ENCODE results near the gene MICOS13. TPM values are rescaled to one million over a fixed set of nuclear protein-coding genes. Genes with fewer than 3 reads are reported as not detected.

The MICOS13 gene
- total RNA-seq, 2 donors from 2014 or later: 26.3 to 35.0 TPM

- no peak overlapping the region for H3K9ac ChIP-seq (ENCODE audit: extremely low read depth, low read length, poor library complexity, severe bottlenecking)
- H3K27me3 ChIP-seq (ENCODE audit: control insufficient read depth, insufficient read depth, low read length, poor library complexity, severe bottlenecking): no peaks in the 10 kb centered on the region
- H3K4me1 ChIP-seq (ENCODE audit: control insufficient read depth, insufficient read depth, low read length): no peaks in the 10 kb centered on the region
- H3K27me3 Mint-ChIP-seq (ENCODE audit: insufficient read depth): no peaks in the 10 kb centered on the region
- H3K4me3 ChIP-seq (ENCODE audit: low read length): no peak overlapping the region
- no peaks in the 10 kb centered on the region for H3K9me3 Mint-ChIP-seq
- H3K36me3 Mint-ChIP-seq (ENCODE audit: low read depth): peaks cover 21% of the 10 kb centered on the region
- DNase-seq: no peak
- H3K27ac ChIP-seq (ENCODE audit: low read depth, low read length): no peak overlapping the region
- H3K9me3 ChIP-seq (ENCODE audit: control insufficient read depth, low read length): no peaks in the 10 kb centered on the region
- peak overlapping the region; percentile 61 for H3K27ac Mint-ChIP-seq
- no peak overlapping the region for H3K4me3 Mint-ChIP-seq
- peaks cover 19% of the 10 kb centered on the region for H3K36me3 ChIP-seq (ENCODE audit: control insufficient read depth, insufficient read depth, low read length)
- peaks cover 7% of the 10 kb centered on the region for H3K4me1 Mint-ChIP-seq
- no peak for TF ChIP-seq CTCF (conservative IDR thresholded peaks at IDR 0.05)
- 88 to 95% methylated on average over 3 to 5 of the region's 5 CpGs for WGBS, 2 experiments (ENCODE audit: insufficient coverage in 1 of 2, insufficient read length in 1 of 2)
These were observed 5.6 kb downstream of the MICOS13 start for GRCh38 chr19:5674714-5675113.

GRCh38 chr19:5673752-5674151, 6.6 kb downstream of the MICOS13 start:
- no peak overlapping the region for H3K27ac Mint-ChIP-seq
- no peak overlapping the region for H3K9ac ChIP-seq (ENCODE audit: extremely low read depth, low read length, poor library complexity, severe bottlenecking)
- no peaks in the 10 kb centered on the region for H3K9me3 ChIP-seq (ENCODE audit: control insufficient read depth, low read length)
- DNase-seq: no peak
- no peaks in the 10 kb centered on the region for H3K27me3 ChIP-seq (ENCODE audit: control insufficient read depth, insufficient read depth, low read length, poor library complexity, severe bottlenecking)
- H3K27ac ChIP-seq (ENCODE audit: low read depth, low read length): no peak overlapping the region
- H3K36me3 Mint-ChIP-seq (ENCODE audit: low read depth): peaks cover 30% of the 10 kb centered on the region
- 96 to 100% methylated on average over 1 of the region's 1 CpG for WGBS, 2 experiments (ENCODE audit: insufficient coverage in 1 of 2, insufficient read length in 1 of 2)
- peaks cover 29% of the 10 kb centered on the region for H3K36me3 ChIP-seq (ENCODE audit: control insufficient read depth, insufficient read depth, low read length)
- no peaks in the 10 kb centered on the region for H3K9me3 Mint-ChIP-seq
- H3K4me1 Mint-ChIP-seq: peaks cover 4% of the 10 kb centered on the region
- H3K27me3 Mint-ChIP-seq (ENCODE audit: insufficient read depth): no peaks in the 10 kb centered on the region
- H3K4me1 ChIP-seq (ENCODE audit: control insufficient read depth, insufficient read depth, low read length): no peaks in the 10 kb centered on the region
- H3K4me3 ChIP-seq (ENCODE audit: low read length): no peak overlapping the region
- H3K4me3 Mint-ChIP-seq: no peak overlapping the region
- no peak for TF ChIP-seq CTCF (conservative IDR thresholded peaks at IDR 0.05)

- Histone ChIP-seq H3K9ac (ENCODE audit: extremely low read depth, low read length, poor library complexity, severe bottlenecking) (no peak overlapping the region), H3K27me3 (ENCODE audit: control insufficient read depth, insufficient read depth, low read length, poor library complexity, severe bottlenecking) (no peaks in the 10 kb centered on the region), H3K9me3 (ENCODE audit: control insufficient read depth, low read length) (no peaks in the 10 kb centered on the region), H3K27ac (ENCODE audit: low read depth, low read length) (no peak overlapping the region), H3K4me3 (ENCODE audit: low read length) (no peak overlapping the region), H3K36me3 (ENCODE audit: control insufficient read depth, insufficient read depth, low read length) (peaks cover 36% of the 10 kb centered on the region), H3K4me1 (ENCODE audit: control insufficient read depth, insufficient read depth, low read length) (no peaks in the 10 kb centered on the region)
- H3K4me3 Mint-ChIP-seq: no peak overlapping the region
- no peaks in the 10 kb centered on the region for H3K9me3 Mint-ChIP-seq
- no peak overlapping the region for H3K27ac Mint-ChIP-seq
- peaks cover 35% of the 10 kb centered on the region for H3K36me3 Mint-ChIP-seq (ENCODE audit: low read depth)
- 97 to 98% methylated on average over 12 of the region's 13 CpGs for WGBS, 2 experiments (ENCODE audit: insufficient coverage in 1 of 2, insufficient read length in 1 of 2)
- H3K4me1 Mint-ChIP-seq: peaks cover 4% of the 10 kb centered on the region
- DNase-seq: no peak
- no peaks in the 10 kb centered on the region for H3K27me3 Mint-ChIP-seq (ENCODE audit: insufficient read depth)
- no peak for TF ChIP-seq CTCF (conservative IDR thresholded peaks at IDR 0.05)
These were observed 7.4 kb downstream of the MICOS13 start for GRCh38 chr19:5672708-5673459.

All from endodermal cell (in vitro differentiated cells).